ENCODE measurements around the gene ATG2A.

GRCh38 chr11:64883575-64883974, 33.4 kb downstream of the ATG2A start:
- TF ChIP-seq EGR1 (IDR thresholded peaks at IDR 0.05; ENCODE audit: low read depth), result no peak
- no peak for TF ChIP-seq POLR2A (IDR thresholded peaks at IDR 0.05; ENCODE audit: borderline replicate concordance, extremely low read depth, insufficient read depth, insufficient read length)
- no peak for TF ChIP-seq CTCF (IDR thresholded peaks at IDR 0.05 in 2 of 3, conservative IDR thresholded peaks at IDR 0.05 in 1 of 3; ENCODE audit: borderline replicate concordance in 1 of 3, insufficient read depth in 1 of 3, low read depth in 2 of 3, low read length in 2 of 3)
- no peak for TF ChIP-seq REST (IDR thresholded peaks at IDR 0.05; ENCODE audit: low read depth)
- TF ChIP-seq TCF7L2 (IDR thresholded peaks at IDR 0.05; ENCODE audit: borderline replicate concordance, extremely low read depth, insufficient read depth, insufficient read length), result no peak
- TF ChIP-seq SP1 (IDR thresholded peaks at IDR 0.05; ENCODE audit: low read depth), result no peak
- TF ChIP-seq MAX (IDR thresholded peaks at IDR 0.05), result no peak
- no peak for TF ChIP-seq RAD21 (IDR thresholded peaks at IDR 0.05; ENCODE audit: low read depth)
- no peak for TF ChIP-seq YY1 (IDR thresholded peaks at IDR 0.05; ENCODE audit: extremely low read depth, insufficient replicate concordance, low read depth, low read length)
- TF ChIP-seq EZH2 (IDR thresholded peaks at IDR 0.05), result no peak
- no peak for TF ChIP-seq ZBTB33 (IDR thresholded peaks at IDR 0.05; ENCODE audit: extremely low read depth, insufficient replicate concordance, low read length)
- no peak for TF ChIP-seq CEBPB (IDR thresholded peaks at IDR 0.05; ENCODE audit: low read depth)
- TF ChIP-seq ZFX (IDR thresholded peaks at IDR 0.05), result no peak
- no peak for TF ChIP-seq JUND (IDR thresholded peaks at IDR 0.05)

Data from HCT116 (cell line).